Stimulated activated CD4-positive, alpha-beta T cell treated with anti-CD3 and anti-CD28 coated beads, Interleukin-2, amount 100 ng/mL, for 24 hours (primary cell): ENCODE data around the gene IRF9.

Source experiments
- DNase-seq, 2 donors: peaks; one replicate each; pipeline ENCODE4 v3.0.0-alpha.2; 2020

The IRF9 gene

DNA sequence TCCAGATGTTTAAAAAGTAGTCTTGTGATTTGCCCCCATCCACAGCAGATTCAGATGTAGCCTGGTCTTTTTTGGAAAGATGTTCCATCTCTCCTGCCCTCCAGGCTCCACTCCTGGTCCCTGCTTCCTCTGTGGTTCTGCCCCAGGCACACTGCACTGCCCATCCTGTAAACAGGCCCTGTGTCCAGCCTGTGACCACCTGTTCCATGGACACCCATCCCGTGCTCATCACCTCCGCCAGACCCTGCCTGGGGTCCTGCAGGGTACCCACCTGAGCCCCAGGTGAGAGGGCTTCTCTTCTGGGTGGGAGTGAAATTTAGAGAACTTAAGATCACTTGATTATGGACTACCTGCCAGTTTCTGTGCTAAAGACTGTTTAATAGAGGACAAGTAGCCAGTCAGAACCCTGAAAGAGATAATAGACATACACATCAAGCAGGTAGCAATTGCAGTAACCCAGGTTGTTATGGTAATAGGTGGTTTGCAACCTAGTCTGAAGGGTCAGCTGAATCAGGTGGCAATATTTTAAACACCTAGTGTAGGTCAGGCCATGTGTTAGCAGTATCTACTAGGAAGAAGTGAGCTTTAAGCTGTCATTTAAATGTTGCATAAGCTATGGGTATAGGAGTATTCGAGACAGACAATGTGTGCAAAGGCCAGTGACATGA, 11.6 kb upstream of the IRF9 start:
- no peak for DNase-seq

- DNase-seq: no peak
These were observed 11.0 kb upstream of the IRF9 start for GRCh38 chr14:24150061-24150460.

GRCh38 chr14:24150567-24150966, 10.5 kb upstream of the IRF9 start:
- no peak for DNase-seq

DNA sequence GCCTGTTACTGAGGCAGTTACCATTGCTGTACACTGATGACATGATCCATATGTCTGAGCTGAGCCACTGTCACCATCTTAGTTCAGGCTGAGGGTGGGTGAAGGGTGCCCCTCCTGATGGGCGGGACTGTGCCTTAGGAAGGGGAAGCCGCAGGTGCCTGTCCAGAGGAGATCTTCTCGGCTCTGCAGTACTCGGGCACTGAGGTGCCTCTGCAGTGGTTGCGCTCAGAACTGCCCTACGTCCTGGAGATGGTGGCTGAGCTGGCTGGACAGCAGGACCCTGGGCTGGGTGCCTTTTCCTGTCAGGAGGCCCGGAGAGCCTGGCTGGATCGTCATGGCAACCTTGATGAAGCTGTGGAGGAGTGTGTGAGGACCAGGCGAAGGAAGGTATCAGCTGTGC, 10.1 kb upstream of the IRF9 start:
- no peak for DNase-seq

- DNase-seq: no peak
These were observed 9.5 kb upstream of the IRF9 start for GRCh38 chr14:24151404-24152080.

- DNase-seq: no peak
These were observed 6.0 kb upstream of the IRF9 start for GRCh38 chr14:24155100-24155499.

- DNase-seq: no peak
These were observed 4.2 kb upstream of the IRF9 start for GRCh38 chr14:24156840-24157239.

DNA sequence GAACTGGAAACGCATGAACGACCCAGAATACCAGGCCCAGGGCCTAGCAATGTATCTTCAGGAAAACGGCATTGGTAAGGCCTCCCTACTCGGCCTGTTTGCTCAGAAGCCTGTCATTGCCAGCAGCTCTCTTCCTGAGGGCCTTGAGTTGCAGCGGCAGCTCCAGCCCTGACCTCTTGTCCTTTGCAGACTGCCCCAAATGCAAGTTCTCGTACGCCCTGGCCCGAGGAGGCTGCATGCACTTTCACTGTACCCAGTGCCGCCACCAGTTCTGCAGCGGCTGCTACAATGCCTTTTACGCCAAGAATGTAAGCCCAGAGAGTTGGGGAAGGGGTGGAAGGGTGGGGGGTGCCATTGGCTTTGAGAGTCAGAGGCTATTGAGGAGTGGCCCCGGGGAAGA, 3.7 kb upstream of the IRF9 start:
- no peak for DNase-seq

DNA sequence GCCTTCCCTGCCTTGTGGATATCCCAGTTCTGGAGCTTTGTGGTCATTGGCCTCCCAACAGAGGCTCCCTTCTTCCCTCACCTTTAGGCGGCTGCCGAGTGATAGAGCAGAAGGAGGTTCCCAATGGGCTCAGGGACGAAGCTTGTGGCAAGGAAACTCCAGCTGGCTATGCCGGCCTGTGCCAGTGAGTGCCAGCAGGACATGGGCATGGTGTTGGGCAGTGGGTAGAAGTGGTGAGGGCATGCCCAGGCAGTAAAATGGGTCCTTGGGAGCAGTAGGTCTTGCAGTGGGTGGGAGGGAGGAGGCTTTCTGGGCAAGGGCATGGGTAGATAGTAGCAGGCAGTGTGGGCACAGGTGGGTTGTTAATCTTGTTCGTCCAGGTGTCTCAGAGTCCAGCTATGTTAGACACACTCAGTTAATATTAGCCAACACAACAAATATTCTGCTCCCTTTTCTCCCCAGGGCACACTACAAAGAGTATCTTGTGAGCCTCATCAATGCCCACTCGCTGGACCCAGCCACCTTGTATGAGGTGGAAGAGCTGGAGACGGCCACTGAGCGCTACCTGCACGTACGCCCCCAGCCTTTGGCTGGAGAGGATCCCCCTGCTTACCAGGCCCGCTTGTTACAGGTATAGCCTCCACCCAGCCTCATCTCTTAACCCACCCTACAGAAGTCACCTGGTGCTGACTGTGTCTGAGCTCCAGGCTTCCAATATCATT, 1.1 kb upstream of the IRF9 start:
- DNase-seq: no peak

DNA sequence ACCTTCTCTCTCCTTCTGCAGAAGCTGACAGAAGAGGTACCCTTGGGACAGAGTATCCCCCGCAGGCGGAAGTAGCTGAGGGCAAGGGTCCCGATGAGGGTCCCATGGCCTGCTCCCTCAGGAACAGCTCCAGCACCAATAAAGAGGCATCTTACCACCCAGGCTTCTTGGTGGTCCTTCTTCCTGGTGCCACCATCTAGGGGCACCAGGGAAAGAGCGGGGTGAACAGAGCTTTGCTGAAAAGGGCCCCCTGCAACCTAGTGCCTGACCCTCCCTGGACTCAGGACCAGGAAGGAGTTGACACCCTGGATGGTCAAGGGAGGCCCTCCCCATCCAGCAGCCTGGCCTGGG, 591 bp upstream of the IRF9 start:
- no peak for DNase-seq

- peak; percentile 26 to 44 for DNase-seq
These were observed 1.0 kb downstream of the IRF9 start for GRCh38 chr14:24162093-24162492.

GRCh38 chr14:24164518-24164991, 3.5 kb downstream of the IRF9 start:
- no peak for DNase-seq

GRCh38 chr14:24165785-24166184, 4.7 kb downstream of the IRF9 start:
- no peak for DNase-seq

DNA sequence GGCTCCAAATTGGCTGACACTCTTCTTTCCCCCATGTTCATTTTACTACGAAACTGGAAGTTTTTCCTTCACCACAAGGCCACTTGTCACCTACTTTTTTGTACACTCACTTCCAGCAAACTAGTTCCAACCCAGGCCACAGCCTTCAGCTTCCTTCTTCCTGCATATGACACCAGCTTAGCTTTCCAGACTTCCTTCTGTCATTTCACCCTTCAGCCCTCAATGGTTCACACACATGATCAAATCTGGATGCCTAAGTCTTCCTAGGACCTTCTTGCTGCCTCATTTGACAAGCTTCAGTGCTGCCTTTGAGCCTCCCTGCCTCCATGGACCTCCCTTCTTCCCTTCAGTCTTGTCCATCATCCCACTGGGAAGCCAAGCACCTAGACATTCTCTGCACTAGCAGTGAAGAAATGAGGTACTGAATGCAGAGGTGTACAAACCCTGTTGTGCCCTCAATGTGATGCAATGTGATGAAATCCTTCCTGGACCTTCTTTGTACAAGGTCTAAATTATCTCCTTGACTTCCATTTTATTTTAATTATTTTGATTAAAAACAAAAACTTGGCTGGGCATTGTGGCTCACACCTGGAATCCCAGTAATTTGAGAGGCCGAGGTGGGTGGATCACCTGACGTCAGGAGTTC, 6.5 kb downstream of the IRF9 start:
- no peak for DNase-seq

GRCh38 chr14:24171422-24172260, 10.6 kb downstream of the IRF9 start, which contains the start of gene REC8:
REC8 (plus strand) TSS chr14:24172080; CDS start chr14:24172553, 473 bp downstream.
- DNase-seq: peak; percentile 67 to 73

GRCh38 chr14:24172261-24172860, 11.3 kb downstream of the IRF9 start:
- no peak for DNase-seq

DNA sequence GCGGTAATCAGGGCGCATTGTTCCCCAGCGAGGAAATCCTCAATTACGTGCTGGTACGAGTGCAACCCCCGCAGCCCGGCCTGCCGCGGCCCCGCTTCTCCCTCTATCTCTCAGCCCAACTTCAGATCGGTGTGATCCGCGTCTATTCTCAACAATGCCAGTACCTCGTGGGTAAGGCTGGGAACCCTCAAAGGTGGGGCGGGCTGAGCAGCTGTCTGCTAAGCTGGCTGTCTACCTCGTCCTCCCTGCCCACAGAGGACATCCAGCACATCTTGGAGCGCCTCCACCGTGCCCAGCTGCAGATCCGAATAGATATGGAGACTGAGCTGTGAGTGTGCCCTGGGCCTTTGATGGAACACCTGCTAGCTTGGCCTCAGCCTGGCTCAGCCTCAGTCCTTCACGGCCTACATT, 11.8 kb downstream of the IRF9 start:
- DNase-seq: no peak

DNA sequence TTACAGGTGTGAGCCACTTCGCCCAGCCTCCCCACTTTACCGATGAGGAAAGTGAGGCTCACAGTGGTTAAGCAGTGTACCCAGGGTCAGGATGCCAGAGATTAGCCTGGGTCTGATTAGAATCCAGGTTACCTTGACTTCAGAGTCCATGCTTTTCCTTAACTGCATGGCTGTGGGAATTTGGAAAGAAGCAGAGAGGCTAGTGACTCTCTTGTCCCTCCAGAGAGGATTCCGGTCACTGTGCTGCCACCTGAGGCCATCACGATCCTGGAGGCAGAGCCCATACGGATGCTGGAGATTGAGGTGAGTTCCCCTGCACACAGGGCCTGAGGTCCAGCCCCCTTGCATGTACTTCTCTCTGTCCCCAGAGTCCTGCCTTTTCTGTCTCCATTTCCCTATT, 15.5 kb downstream of the IRF9 start:
- no peak for DNase-seq

DNA sequence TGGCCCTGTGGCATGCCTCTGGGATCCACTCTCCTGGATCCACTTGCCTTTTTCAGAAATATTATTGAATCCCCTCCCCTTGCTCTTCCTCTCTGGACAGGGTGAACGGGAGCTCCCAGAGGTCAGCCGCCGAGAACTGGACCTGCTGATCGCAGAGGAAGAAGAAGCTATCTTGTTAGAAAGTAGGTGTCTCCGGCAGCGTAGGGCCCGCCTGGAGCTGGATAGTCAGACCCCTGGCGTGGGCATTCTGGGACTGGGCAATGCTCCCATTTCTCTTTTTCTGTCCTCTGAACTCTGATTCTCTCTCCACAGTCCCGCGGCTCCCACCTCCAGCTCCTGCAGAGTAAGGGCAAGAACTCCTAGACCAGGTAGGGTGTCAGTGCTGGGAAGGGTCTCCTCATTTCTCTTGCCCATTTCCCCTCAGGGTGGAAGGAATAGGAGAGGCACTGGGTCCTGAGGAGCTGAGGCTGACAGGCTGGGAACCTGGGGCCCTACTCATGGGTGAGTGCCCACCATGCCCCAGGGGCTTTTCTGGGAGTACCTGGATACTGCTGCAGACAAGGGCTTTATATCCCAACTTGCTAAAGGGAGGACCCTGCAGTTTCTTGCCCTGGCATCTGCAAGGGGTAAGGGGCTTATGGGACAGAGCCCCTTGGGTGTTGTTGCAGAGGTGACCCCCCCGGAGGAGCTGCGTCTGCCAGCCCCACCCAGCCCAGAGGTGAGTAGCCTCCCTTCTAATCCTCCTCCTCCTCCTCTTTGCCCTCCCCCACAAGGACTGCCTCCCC, 16.2 kb downstream of the IRF9 start:
- DNase-seq: no peak

GRCh38 chr14:24177891-24178290, 16.8 kb downstream of the IRF9 start:
- no peak for DNase-seq
